NK-92 (cell line): Measurements from ENCODE around the gene EYS.
"Not testable (repeated sequence)": the region's sequence is repeated elsewhere in the genome, so short reads cannot be mapped to it uniquely, and the experiment has no call there.

ENCODE experiments used
- DNase-seq: peaks from one replicate; lab custom pipeline; 2025; ENCODE audit not compliant: unreplicated experiment; lab: John Stamatoyannopoulos, UW

EYS gene

DNA sequence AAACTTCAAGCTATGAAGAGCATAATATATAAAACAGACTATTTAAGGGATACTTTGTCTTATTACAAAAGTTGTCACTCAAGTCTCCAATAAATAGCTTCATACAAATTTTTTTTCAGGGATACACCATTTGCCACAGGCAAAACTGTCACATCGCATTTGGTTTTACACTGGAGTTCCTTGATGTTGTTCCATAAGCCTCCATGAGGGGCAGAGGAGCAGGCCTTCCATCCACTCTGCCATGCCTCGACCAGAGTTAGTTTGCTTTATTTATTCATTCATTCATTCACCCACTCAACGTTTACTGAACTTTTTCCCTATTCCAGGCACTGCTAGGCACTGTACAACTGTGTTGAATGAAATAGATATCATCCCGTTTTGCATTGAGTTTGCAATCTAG is 1824.8 kb downstream of the EYS start:
- DNase-seq: no peak

DNA sequence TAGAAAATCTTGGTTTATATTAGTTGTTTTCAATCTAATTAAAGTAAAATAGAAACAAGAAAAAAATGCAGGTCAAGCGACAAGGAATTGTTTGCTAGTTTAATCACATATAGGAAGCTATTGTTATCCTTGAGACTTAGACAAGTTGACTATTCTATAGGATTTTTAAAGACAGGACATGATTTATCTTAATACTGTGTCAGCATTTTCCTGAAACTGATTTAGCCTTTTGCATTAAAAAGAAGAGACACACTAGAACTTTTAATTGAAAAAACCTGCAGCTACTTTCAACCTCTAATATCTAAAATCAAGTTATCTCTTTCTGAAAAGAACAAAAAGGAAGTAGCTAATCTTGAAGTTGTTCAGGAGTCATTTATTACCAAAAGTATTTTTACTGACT is 1825.2 kb downstream of the EYS start:
- DNase-seq: no peak

- DNase-seq: no peak
These were observed 1834.8 kb downstream of the EYS start for GRCh38 chr6:63872233-63872632.

DNA sequence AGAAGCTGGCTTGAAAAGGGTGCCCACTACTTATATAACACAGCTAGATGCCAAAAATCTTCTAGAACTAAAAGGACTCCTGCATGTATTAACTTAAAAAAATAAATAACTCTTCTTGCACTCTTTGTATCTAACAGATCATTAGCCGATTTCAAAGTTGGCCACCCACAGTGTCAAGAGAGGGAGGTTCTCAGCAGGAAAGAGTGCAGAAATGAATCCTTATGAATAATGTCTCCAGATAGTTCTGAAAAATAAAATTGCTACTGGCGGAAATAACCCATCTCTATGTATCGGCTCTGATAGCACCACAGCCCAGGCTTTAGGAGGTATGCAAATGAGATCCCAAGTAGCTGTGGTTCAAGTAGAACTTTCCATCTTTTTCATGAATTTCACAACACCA is 1838.7 kb downstream of the EYS start:
- DNase-seq: no peak

DNA sequence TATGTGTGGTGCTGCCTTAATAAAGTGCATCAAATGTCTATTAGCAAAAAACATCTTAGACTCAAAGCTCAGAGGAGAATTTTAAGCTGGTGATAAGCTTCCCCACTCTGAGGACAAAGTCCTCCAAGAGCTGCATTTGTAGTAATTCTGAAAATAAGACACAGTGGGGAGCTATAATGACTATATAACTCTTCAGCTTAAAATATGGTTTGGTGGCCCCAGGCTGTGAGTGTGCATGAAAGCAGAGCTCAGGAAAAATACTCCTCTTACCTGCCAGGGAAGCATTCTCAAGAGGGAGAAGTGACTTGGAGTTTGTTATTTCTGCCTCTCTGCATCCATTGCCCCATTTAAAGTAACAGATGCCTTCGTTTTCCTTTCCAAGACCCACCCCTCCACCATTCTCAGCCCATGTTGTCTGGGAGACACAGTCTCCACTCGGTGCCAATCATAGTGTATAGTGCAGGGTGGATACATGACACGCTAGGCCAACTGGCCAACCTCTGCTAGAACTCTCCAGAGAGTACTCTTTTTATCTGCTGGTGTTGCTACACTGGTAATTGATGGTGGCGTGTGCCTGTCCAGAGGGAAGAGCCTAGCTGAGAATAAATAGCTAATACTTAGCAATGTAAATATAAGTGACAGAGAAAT is 1842.2 kb downstream of the EYS start:
- no peak for DNase-seq

GRCh38 chr6:63864061-63864460 is 1843.0 kb downstream of the EYS start:
- DNase-seq: no peak

- DNase-seq: no peak
These were observed 1844.4 kb downstream of the EYS start for GRCh38 chr6:63862486-63863198.

DNA sequence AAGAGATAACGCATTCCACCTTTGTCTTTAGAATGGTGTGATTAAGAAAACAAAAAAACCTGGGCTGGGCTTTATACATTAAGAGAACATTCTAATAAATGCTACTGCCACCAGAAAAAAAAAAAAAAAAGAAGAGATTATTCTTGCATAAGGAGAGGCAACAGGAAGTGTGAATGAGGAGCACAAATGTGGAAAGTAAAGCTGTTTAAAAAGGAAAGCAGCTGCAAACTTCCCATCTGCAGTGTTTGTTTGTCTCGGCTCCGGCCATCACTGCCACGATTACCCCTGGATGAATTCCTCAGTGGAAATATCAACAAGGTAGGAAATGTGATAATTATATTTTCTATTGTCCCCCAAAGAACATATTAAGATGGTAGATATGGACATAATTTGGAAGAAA is 1847.5 kb downstream of the EYS start:
- no peak for DNase-seq

DNA sequence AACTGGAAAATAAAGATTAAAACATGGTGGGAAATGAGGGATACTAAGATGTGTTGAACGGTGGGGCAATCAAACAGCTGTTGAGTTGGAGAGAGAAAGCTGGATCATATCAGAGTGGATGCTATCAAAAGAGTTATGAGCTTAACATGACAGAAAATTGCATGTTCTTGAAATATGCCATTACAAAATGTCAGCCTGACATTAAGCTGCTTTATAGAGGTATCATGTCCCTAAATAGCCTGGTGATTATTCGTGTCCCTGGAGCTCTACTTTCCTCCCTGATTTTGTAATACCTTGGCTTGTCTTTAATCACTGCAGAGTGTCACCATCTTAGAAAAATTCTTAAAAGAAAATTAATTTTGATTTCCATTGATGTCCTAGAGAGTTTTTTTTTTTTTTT is 1848.3 kb downstream of the EYS start:
- no peak for DNase-seq

DNA sequence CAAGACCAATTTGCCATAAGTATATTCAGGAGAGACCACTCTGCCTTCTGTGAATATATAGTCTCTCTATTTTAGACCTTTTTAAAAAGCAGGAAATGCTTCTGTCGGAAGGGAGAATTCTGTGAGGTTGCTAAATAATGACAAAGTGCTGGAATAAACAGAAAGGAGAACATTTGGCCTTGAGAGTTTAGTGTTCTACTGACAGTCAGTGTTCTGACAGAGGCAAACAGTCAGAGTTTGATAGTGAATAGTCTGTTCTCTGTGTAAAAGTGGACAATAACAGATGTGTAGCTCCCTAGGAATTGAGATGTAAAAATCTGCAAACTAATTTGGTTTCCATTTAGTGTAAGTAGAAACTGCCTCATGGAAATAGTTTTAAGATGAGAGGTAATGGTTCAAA is 1850.8 kb downstream of the EYS start:
- DNase-seq: no peak

DNA sequence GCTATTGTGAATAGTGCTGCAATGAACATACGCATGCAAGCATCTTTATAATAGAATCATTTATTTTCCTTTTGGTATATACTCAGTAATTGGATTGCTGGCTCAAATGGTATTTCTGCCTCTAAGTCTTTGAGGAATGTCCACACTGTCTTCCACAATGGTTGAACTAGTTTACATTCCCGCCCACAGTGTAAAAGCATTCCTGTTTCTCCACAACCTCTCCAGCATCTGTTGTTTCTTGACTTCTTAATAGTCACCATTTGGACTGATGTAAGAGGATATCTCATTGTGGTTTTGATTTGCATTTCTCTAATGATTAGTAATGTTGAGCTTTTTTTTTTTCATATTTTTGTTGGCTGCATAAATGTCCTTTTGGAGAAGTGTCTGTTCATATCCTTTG is 1862.7 kb downstream of the EYS start:
- no peak for DNase-seq

DNA sequence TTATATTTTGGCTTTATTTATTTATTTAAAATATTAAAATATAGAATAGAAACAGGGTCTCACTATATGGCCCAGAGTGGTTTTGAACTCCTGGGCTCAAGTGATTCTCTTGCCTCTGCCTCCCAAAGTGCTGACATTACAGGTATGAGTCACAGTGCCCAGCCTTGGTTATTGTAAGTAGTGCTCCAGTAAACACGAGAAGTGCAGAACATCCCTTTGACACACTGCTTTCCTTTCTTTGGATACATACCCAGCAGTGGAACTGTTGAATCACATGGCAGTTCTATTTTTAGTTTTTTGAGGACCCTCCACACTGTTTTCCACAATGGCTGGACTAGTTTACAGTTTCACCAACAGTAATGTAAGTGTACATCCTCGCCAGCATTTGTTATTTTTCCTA is 1867.5 kb downstream of the EYS start:
- DNase-seq: no peak

- DNase-seq: not testable (repeated sequence)
These were observed 1878.3 kb downstream of the EYS start for GRCh38 chr6:63828678-63829077.

GRCh38 chr6:63824722-63825121 is 1882.3 kb downstream of the EYS start:
- DNase-seq: no peak

GRCh38 chr6:63821442-63821841 is 1885.6 kb downstream of the EYS start:
- no peak for DNase-seq

DNA sequence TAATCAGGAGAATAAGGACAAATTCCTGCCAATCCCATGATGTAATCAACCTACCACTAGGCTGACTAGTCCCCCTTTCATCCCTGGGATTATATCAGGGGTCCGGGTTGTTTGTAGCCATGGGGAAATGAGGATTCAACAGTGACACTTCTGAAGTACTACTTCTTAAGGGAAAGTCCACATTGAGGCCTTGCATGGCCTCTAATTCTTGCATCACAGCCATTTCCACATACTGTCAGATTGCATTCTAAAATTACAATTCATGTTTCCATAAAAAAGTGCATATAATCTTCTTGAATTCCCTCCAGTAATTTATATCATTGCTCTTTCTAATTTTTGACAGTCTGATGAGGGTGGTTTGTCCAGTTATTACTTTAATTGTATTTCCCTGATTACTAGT is 1887.2 kb downstream of the EYS start:
- DNase-seq: no peak

- DNase-seq: no peak
These were observed 1889.5 kb downstream of the EYS start for GRCh38 chr6:63817492-63818050.

GRCh38 chr6:63816982-63817436 is 1890.0 kb downstream of the EYS start:
- no peak for DNase-seq

DNA sequence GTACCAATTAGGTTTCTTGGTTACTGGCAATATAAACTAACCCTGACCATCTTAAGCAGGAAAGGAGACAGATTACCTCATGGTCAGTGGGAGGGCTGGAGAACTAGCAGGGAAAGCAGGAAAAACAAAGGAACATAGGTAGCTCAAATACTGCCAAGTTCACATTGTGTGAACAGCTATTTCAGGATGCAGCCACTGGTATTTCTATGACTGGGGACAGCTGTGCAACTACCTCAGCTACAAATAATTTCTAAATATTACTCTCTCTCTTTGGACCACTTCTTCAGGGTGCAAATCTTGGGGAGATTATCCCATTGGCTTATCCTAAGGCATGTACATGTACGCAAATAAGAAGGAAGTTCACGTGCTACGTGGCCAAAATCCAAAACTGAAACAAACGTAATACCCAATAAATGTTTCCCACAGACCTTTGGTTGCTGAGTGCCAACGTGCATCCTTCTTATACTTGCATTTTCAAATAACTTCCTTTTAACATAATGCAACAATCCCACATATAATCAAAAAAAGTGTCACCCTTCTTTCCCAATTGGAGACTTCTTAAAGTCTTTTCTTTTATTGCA is 1890.5 kb downstream of the EYS start:
- no peak for DNase-seq

GRCh38 chr6:63814459-63814858 is 1892.6 kb downstream of the EYS start:
- no peak for DNase-seq

DNA sequence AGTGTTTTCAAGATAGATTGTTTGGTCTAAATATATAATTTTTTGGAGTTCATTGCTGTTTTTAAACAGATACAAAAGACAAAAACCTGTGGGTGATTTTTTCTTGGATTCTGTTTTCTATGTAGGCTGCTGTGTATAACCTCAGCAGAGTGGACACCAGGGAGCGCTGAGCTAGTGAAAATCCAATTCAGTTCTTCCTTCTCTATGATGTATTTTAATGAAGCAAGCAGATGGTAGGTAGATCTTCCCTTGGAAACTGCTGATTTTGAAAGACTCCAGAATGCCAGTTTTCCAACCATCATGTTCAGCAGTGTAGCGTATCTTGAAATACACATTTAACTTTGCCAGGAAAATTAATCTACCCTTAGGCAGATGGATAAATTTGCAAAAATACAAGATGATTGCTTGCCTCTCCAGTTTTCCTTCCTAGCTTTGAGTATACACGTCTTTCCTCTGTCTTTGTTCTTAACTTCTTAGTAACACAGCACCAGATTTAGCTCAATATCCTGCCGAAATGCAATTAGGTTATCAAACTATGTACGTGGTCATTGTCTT is 1893.4 kb downstream of the EYS start:
- no peak for DNase-seq

GRCh38 chr6:63808576-63808975 is 1898.5 kb downstream of the EYS start:
- DNase-seq: no peak
